OCI-LY1 (cell line): Measurements from ENCODE around the gene CDC34.

ENCODE experiments used
- H2AFZ ChIP-seq: fragments of 200-600 bp; sonication (generic), shearing (Covaris generic); 2 replicates; pipeline ENCODE4 v1.6.0; 2014; ENCODE audit warnings: antibody characterized with exemption, mild to moderate bottlenecking, low read length
- H3F3A ChIP-seq: fragments of 200-600 bp; sonication (generic), shearing (Covaris generic); 2 replicates; pipeline ENCODE4 v1.6.0; 2014; ENCODE audit warnings: mild to moderate bottlenecking, antibody characterized with exemption, low read length, moderate library complexity; ENCODE audit not compliant: insufficient read depth
- H3K27ac ChIP-seq: fragments of 200-600 bp; sonication (generic); 2 replicates; pipeline ENCODE4 v1.5.1; 2014; ENCODE audit warnings: low read length, mixed run types, mild to moderate bottlenecking, low read depth; ENCODE audit not compliant: poor library complexity, severe bottlenecking
- H3K27me3 ChIP-seq: fragments of 200-600 bp; sonication (generic); 2 replicates; pipeline ENCODE4 v1.6.0; 2014; ENCODE audit warnings: antibody characterized with exemption, mild to moderate bottlenecking, low read length, moderate library complexity; ENCODE audit not compliant: insufficient read depth
- H3K36me3 ChIP-seq: fragments of 200-600 bp; sonication (generic); 2 replicates; pipeline ENCODE4 v1.6.1; 2014; ENCODE audit warnings: mild to moderate bottlenecking, antibody characterized with exemption, low read length, moderate library complexity, mixed read lengths; ENCODE audit not compliant: insufficient read depth
- H3K4me1 ChIP-seq: fragments of 200-600 bp; sonication (generic); 2 replicates; pipeline ENCODE4 v1.5.1; 2014; ENCODE audit warnings: mild to moderate bottlenecking, low read length, moderate library complexity; ENCODE audit not compliant: insufficient read depth, severe bottlenecking
- H3K4me2 ChIP-seq: fragments of 200-600 bp; sonication (generic), shearing (Covaris generic); 2 replicates; pipeline ENCODE4 v1.6.1; 2014; ENCODE audit warnings: low read length
- H3K4me3 ChIP-seq: fragments of 200-600 bp; sonication (generic); 2 replicates; pipeline ENCODE4 v1.5.1; 2014; ENCODE audit warnings: low read length, low read depth, mild to moderate bottlenecking, mixed read lengths; ENCODE audit not compliant: poor library complexity, severe bottlenecking
- H3K79me2 ChIP-seq: fragments of 200-600 bp; shearing (Covaris generic); 2 replicates; pipeline ENCODE4 v1.6.1; 2016; ENCODE audit warnings: mixed run types, low read length, mixed read lengths; ENCODE audit not compliant: insufficient read depth
- H3K9ac ChIP-seq: fragments of 200-600 bp; sonication (generic), shearing (Covaris generic); 2 replicates; pipeline ENCODE4 v1.6.1; 2014; ENCODE audit warnings: mild to moderate bottlenecking, low read length, mixed read lengths
- H3K9me2 ChIP-seq: fragments of 200-600 bp; sonication (generic), shearing (Covaris generic); 2 replicates; pipeline ENCODE4 v1.6.1; 2014; ENCODE audit warnings: low read depth, mild to moderate bottlenecking, low read length, mixed read lengths
- H3K9me3 ChIP-seq: fragments of 200-600 bp; shearing (Covaris generic); 2 replicates; pipeline ENCODE4 v1.6.1; 2014; ENCODE audit warnings: low read length, mixed read lengths
- H4K20me1 ChIP-seq: fragments of 200-600 bp; sonication (generic), shearing (Covaris generic); 2 replicates; pipeline ENCODE4 v1.6.0; 2016; ENCODE audit warnings: mild to moderate bottlenecking, low read length; ENCODE audit not compliant: insufficient read depth
- EZH2 ChIP-seq: fragments of 200-600 bp; sonication (generic), shearing (Covaris generic); IDR thresholded peaks from 2 replicates; pipeline ENCODE4 v1.8.0; 2017; ENCODE audit warnings: borderline replicate concordance, mixed run types, mild to moderate bottlenecking, antibody characterized with exemption, low read length, moderate library complexity, mixed read lengths
- TF ChIP-seq, protein P1 (sequence below): fragments of 200-600 bp; sonication (generic), shearing (Covaris generic); IDR thresholded peaks from 2 replicates; pipeline ENCODE4 v1.5.1; 2017; ENCODE audit warnings: mild to moderate bottlenecking, antibody characterized with exemption, low read length, moderate library complexity, mixed read lengths

CDC34 gene

DNA sequence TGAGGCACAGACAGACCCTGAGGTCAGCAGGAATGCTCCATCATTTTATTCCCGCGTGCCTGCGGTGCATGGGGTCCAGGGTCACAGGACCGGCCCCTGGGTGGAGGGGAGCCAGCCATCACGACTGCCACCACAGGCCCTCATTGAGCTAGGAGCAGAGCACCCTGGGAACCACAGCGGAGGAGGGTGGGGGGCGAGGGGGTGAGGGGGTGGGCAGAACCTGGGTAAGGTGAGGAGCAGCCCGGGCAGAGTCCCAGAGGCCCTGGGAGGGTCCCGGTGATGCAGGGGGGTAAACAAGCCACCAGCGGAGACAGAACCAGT lies 36.5 kb upstream of the CDC34 start:
- Histone ChIP-seq H3K36me3 (no peaks in the 10 kb centered on the region), H2AFZ (no peak overlapping the region), H4K20me1 (no peaks in the 10 kb centered on the region), H3K9me2 (no peaks in the 10 kb centered on the region), H3K27me3 (no peaks in the 10 kb centered on the region), H3K4me1 (peaks cover under 1% of the 10 kb centered on the region), H3K9me3 (no peaks in the 10 kb centered on the region), H3K4me3 (no peak overlapping the region), H3F3A (no peaks in the 10 kb centered on the region), H3K79me2 (no peaks in the 10 kb centered on the region), H3K9ac (no peak overlapping the region), H3K4me2 (no peak overlapping the region), H3K27ac (no peak overlapping the region)
- no peak for TF ChIP-seq EZH2
- TF ChIP-seq, protein P1, sequence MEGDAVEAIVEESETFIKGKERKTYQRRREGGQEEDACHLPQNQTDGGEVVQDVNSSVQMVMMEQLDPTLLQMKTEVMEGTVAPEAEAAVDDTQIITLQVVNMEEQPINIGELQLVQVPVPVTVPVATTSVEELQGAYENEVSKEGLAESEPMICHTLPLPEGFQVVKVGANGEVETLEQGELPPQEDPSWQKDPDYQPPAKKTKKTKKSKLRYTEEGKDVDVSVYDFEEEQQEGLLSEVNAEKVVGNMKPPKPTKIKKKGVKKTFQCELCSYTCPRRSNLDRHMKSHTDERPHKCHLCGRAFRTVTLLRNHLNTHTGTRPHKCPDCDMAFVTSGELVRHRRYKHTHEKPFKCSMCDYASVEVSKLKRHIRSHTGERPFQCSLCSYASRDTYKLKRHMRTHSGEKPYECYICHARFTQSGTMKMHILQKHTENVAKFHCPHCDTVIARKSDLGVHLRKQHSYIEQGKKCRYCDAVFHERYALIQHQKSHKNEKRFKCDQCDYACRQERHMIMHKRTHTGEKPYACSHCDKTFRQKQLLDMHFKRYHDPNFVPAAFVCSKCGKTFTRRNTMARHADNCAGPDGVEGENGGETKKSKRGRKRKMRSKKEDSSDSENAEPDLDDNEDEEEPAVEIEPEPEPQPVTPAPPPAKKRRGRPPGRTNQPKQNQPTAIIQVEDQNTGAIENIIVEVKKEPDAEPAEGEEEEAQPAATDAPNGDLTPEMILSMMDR, result no peak

- Histone ChIP-seq H3K4me2 (no peak overlapping the region), H3K27ac (no peak overlapping the region), H3F3A (no peaks in the 10 kb centered on the region), H3K4me3 (no peak overlapping the region), H4K20me1 (no peaks in the 10 kb centered on the region), H3K9ac (no peak overlapping the region), H3K36me3 (no peaks in the 10 kb centered on the region), H3K9me2 (no peaks in the 10 kb centered on the region), H3K27me3 (no peaks in the 10 kb centered on the region), H3K79me2 (no peaks in the 10 kb centered on the region), H3K9me3 (no peaks in the 10 kb centered on the region), H3K4me1 (no peaks in the 10 kb centered on the region), H2AFZ (no peak overlapping the region)
- TF ChIP-seq, protein P1, result peak; percentile 74
- no peak for TF ChIP-seq EZH2
Observed at GRCh38 chr19:495402-496111, 36.0 kb upstream of the CDC34 start.

DNA sequence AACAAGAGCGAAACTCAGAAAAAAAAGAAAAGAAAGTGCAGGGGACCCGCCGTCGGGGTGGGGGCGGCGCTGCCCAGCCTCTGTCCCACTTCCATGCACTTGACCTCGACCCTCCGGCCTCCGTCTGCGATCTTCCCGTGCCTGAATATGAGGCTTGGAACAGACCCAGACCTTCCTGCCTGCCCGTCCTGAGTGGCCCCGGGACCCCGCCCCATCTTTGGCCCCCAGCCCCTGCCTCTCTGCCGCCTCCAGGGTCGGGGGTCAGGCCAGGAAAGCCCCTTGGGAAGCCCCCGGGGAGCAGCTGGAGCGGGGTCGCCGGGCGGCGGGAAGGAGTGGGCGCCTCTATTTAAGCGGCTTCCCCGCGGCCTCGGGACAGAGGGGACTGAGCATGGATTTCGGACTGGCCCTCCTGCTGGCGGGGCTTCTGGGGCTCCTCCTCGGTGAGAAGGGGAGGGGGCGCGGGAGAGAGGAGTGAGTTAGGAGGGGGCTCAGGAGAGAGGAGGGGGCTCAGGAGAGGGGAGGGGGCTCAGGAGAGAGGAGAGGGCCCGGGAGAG lies 35.4 kb upstream of the CDC34 start, which contains the start of gene MADCAM1:
Gene MADCAM1, plus strand, starts transcription at position 375 of the 554 bp plus-strand sequence. Its CDS starts 14 bp downstream, at position 389.
- Histone ChIP-seq H3K9ac (no peak within 1 kb of the TSS), H3K9me2 (no peaks in the 10 kb centered on the region), H3K27me3 (no peaks in the 10 kb centered on the region), H3K4me3 (no peak within 1 kb of the TSS), H3K4me1 (no peaks in the 10 kb centered on the region), H4K20me1 (no peaks in the 10 kb centered on the region), H3K36me3 (no peaks in the 10 kb centered on the region), H3K9me3 (no peaks in the 10 kb centered on the region), H3K4me2 (no peak within 1 kb of the TSS), H3K79me2 (no peaks in the 10 kb centered on the region), H2AFZ (no peak within 1 kb of the TSS), H3K27ac (no peak within 1 kb of the TSS), H3F3A (no peaks in the 10 kb centered on the region)
- no peak for TF ChIP-seq EZH2
- TF ChIP-seq, protein P1, result no peak
